Suprapubic skin (tissue), 4 donors: ENCODE results near the gene PRR5.

Source experiments
- CTCF ChIP-seq, 2 donors: fragments of 200-600 bp in 1 of 2; fragments of 450-650 bp in 1 of 2; sonication (generic) in 1 of 2; IDR thresholded peaks; one replicate each; pipeline ENCODE4 v1.5.1; 2016 to 2019; ENCODE audit warnings: antibody characterized with exemption in 2 of 2, mild to moderate bottlenecking in 1 of 2, moderate library complexity in 1 of 2
- EP300 ChIP-seq: sonication (generic); formaldehyde crosslinking; IDR thresholded peaks from one replicate; pipeline ENCODE4 v1.6.1; 2017; ENCODE audit warnings: antibody characterized with exemption
- POLR2A ChIP-seq, 2 donors: fragments of 450-650 bp; IDR thresholded peaks; one replicate each; pipeline ENCODE4 v1.6.1; 2017; ENCODE audit warnings: antibody characterized with exemption in 2 of 2, mild to moderate bottlenecking in 2 of 2, moderate library complexity in 2 of 2
- POLR2AphosphoS5 ChIP-seq, 3 donors: sonication (generic); formaldehyde crosslinking; IDR thresholded peaks; one replicate each; pipeline ENCODE4 v1.6.1; 2017; ENCODE audit warnings: antibody characterized with exemption in 3 of 3

GRCh38 chr22:44701187-44701790, 715 bp upstream of the PRR5 start:
- TF ChIP-seq CTCF (IDR thresholded peaks at IDR 0.05) (no peak), POLR2AphosphoS5 (IDR thresholded peaks at IDR 0.05) (no peak), POLR2A (IDR thresholded peaks at IDR 0.05) (no peak), EP300 (no peak)
